ENCODE results near the gene C6orf163. TPM values are rescaled to one million over a fixed set of nuclear protein-coding genes. Genes with fewer than 3 reads are reported as not detected.

Gene C6orf163
- total RNA-seq, 1 donor from 2014 or later: 1.9 TPM

Other genes with a start within 250 kb of the C6orf163 start
- not detected in 2 replicates for gene CGA, start 249.7 kb upstream of the C6orf163 start, total RNA-seq
- 23.8 and 31.7 TPM in 2 replicates for gene ZNF292, start 189.2 kb upstream of the C6orf163 start, total RNA-seq
- gene SMIM8, start 22.2 kb upstream of the C6orf163 start, total RNA-seq: 3.8 and 4.3 TPM in 2 replicates
- gene GJB7, start 15.5 kb upstream of the C6orf163 start, total RNA-seq: not detected in 2 replicates
- gene CFAP206, start 63.2 kb downstream of the C6orf163 start, total RNA-seq: 0.19 and 0.51 TPM in 2 replicates
- gene SLC35A1, start 128.2 kb downstream of the C6orf163 start, total RNA-seq: 26.2 and 31.2 TPM in 2 replicates
- 31.7 and 38.3 TPM in 2 replicates for gene RARS2, start 245.2 kb downstream of the C6orf163 start, total RNA-seq
- gene ORC3, start 245.3 kb downstream of the C6orf163 start, total RNA-seq: 12.9 and 19.9 TPM in 2 replicates

Measured in dermis blood vessel endothelial cell (primary cell).